ENCODE results near the gene ADGRG6. TPM values are rescaled to one million over a fixed set of nuclear protein-coding genes. Genes with fewer than 3 reads are reported as not detected.

Gene ADGRG6
- total and polyA plus RNA-seq, 2 of the 8 experiments (the other 6 are each of a cell fraction or from before 2014, with no cell fraction given), result 1.1 to 6.2 TPM

DNA sequence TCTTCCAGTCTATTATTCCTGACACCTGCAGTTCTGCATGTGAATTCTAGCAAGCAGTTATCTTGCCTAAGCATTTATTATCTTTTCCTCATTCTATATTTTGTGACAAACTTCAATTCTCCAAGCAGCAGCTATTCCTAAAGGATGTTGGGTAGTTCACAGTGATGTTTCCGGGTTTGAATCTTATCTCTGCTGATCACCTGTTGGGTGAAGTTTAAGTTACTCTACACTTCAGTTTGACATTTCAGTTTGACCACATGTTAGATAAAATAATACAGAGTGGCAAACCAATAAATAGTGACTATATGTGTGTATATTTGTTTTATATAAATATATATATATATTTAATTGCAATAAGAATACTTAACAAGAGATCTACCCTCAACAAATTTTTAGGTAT lies 168.6 kb downstream of the ADGRG6 start (continued):
- TF ChIP-seq, protein P1, sequence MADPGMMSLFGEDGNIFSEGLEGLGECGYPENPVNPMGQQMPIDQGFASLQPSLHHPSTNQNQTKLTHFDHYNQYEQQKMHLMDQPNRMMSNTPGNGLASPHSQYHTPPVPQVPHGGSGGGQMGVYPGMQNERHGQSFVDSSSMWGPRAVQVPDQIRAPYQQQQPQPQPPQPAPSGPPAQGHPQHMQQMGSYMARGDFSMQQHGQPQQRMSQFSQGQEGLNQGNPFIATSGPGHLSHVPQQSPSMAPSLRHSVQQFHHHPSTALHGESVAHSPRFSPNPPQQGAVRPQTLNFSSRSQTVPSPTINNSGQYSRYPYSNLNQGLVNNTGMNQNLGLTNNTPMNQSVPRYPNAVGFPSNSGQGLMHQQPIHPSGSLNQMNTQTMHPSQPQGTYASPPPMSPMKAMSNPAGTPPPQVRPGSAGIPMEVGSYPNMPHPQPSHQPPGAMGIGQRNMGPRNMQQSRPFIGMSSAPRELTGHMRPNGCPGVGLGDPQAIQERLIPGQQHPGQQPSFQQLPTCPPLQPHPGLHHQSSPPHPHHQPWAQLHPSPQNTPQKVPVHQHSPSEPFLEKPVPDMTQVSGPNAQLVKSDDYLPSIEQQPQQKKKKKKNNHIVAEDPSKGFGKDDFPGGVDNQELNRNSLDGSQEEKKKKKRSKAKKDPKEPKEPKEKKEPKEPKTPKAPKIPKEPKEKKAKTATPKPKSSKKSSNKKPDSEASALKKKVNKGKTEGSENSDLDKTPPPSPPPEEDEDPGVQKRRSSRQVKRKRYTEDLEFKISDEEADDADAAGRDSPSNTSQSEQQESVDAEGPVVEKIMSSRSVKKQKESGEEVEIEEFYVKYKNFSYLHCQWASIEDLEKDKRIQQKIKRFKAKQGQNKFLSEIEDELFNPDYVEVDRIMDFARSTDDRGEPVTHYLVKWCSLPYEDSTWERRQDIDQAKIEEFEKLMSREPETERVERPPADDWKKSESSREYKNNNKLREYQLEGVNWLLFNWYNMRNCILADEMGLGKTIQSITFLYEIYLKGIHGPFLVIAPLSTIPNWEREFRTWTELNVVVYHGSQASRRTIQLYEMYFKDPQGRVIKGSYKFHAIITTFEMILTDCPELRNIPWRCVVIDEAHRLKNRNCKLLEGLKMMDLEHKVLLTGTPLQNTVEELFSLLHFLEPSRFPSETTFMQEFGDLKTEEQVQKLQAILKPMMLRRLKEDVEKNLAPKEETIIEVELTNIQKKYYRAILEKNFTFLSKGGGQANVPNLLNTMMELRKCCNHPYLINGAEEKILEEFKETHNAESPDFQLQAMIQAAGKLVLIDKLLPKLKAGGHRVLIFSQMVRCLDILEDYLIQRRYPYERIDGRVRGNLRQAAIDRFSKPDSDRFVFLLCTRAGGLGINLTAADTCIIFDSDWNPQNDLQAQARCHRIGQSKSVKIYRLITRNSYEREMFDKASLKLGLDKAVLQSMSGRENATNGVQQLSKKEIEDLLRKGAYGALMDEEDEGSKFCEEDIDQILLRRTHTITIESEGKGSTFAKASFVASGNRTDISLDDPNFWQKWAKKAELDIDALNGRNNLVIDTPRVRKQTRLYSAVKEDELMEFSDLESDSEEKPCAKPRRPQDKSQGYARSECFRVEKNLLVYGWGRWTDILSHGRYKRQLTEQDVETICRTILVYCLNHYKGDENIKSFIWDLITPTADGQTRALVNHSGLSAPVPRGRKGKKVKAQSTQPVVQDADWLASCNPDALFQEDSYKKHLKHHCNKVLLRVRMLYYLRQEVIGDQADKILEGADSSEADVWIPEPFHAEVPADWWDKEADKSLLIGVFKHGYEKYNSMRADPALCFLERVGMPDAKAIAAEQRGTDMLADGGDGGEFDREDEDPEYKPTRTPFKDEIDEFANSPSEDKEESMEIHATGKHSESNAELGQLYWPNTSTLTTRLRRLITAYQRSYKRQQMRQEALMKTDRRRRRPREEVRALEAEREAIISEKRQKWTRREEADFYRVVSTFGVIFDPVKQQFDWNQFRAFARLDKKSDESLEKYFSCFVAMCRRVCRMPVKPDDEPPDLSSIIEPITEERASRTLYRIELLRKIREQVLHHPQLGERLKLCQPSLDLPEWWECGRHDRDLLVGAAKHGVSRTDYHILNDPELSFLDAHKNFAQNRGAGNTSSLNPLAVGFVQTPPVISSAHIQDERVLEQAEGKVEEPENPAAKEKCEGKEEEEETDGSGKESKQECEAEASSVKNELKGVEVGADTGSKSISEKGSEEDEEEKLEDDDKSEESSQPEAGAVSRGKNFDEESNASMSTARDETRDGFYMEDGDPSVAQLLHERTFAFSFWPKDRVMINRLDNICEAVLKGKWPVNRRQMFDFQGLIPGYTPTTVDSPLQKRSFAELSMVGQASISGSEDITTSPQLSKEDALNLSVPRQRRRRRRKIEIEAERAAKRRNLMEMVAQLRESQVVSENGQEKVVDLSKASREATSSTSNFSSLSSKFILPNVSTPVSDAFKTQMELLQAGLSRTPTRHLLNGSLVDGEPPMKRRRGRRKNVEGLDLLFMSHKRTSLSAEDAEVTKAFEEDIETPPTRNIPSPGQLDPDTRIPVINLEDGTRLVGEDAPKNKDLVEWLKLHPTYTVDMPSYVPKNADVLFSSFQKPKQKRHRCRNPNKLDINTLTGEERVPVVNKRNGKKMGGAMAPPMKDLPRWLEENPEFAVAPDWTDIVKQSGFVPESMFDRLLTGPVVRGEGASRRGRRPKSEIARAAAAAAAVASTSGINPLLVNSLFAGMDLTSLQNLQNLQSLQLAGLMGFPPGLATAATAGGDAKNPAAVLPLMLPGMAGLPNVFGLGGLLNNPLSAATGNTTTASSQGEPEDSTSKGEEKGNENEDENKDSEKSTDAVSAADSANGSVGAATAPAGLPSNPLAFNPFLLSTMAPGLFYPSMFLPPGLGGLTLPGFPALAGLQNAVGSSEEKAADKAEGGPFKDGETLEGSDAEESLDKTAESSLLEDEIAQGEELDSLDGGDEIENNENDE (IDR thresholded peaks at IDR 0.05; ENCODE audit: insufficient replicate concordance, low read length), result no peak
- no peak for TF ChIP-seq KDM5A (IDR thresholded peaks at IDR 0.05; ENCODE audit: low read length)
- TF ChIP-seq CEBPB (IDR thresholded peaks at IDR 0.05; ENCODE audit: low read depth, low read length), result no peak
- TF ChIP-seq, protein P2, sequence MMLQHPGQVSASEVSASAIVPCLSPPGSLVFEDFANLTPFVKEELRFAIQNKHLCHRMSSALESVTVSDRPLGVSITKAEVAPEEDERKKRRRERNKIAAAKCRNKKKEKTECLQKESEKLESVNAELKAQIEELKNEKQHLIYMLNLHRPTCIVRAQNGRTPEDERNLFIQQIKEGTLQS (IDR thresholded peaks at IDR 0.05; ENCODE audit: insufficient read depth, low read depth, low read length), result no peak
- TF ChIP-seq BACH1 (IDR thresholded peaks at IDR 0.05; ENCODE audit: low read length), result no peak
- no peak for TF ChIP-seq SP1 (IDR thresholded peaks at IDR 0.05; ENCODE audit: low read depth, low read length)
- no peak for TF ChIP-seq RXRA (IDR thresholded peaks at IDR 0.05; ENCODE audit: insufficient read depth, low read depth, low read length)

Data from H1 (cell line).